OCI-LY1 (cell line): ENCODE measurements around the gene SYAP1.

Experiments
- H2AFZ ChIP-seq: fragments of 200-600 bp; sonication (generic), shearing (Covaris generic); 2 replicates; pipeline ENCODE4 v1.6.0; 2014; ENCODE audit warnings: antibody characterized with exemption, mild to moderate bottlenecking, low read length
- H3F3A ChIP-seq: fragments of 200-600 bp; sonication (generic), shearing (Covaris generic); 2 replicates; pipeline ENCODE4 v1.6.0; 2014; ENCODE audit warnings: mild to moderate bottlenecking, antibody characterized with exemption, low read length, moderate library complexity; ENCODE audit not compliant: insufficient read depth
- H3K27ac ChIP-seq: fragments of 200-600 bp; sonication (generic); 2 replicates; pipeline ENCODE4 v1.5.1; 2014; ENCODE audit warnings: low read length, mixed run types, mild to moderate bottlenecking, low read depth; ENCODE audit not compliant: poor library complexity, severe bottlenecking
- H3K27me3 ChIP-seq: fragments of 200-600 bp; sonication (generic); 2 replicates; pipeline ENCODE4 v1.6.0; 2014; ENCODE audit warnings: antibody characterized with exemption, mild to moderate bottlenecking, low read length, moderate library complexity; ENCODE audit not compliant: insufficient read depth
- H3K36me3 ChIP-seq: fragments of 200-600 bp; sonication (generic); 2 replicates; pipeline ENCODE4 v1.6.1; 2014; ENCODE audit warnings: mild to moderate bottlenecking, antibody characterized with exemption, low read length, moderate library complexity, mixed read lengths; ENCODE audit not compliant: insufficient read depth
- H3K4me1 ChIP-seq: fragments of 200-600 bp; sonication (generic); 2 replicates; pipeline ENCODE4 v1.5.1; 2014; ENCODE audit warnings: mild to moderate bottlenecking, low read length, moderate library complexity; ENCODE audit not compliant: insufficient read depth, severe bottlenecking
- H3K4me2 ChIP-seq: fragments of 200-600 bp; sonication (generic), shearing (Covaris generic); 2 replicates; pipeline ENCODE4 v1.6.1; 2014; ENCODE audit warnings: low read length
- H3K4me3 ChIP-seq: fragments of 200-600 bp; sonication (generic); 2 replicates; pipeline ENCODE4 v1.5.1; 2014; ENCODE audit warnings: low read length, low read depth, mild to moderate bottlenecking, mixed read lengths; ENCODE audit not compliant: poor library complexity, severe bottlenecking
- H3K79me2 ChIP-seq: fragments of 200-600 bp; shearing (Covaris generic); 2 replicates; pipeline ENCODE4 v1.6.1; 2016; ENCODE audit warnings: mixed run types, low read length, mixed read lengths; ENCODE audit not compliant: insufficient read depth
- H3K9ac ChIP-seq: fragments of 200-600 bp; sonication (generic), shearing (Covaris generic); 2 replicates; pipeline ENCODE4 v1.6.1; 2014; ENCODE audit warnings: mild to moderate bottlenecking, low read length, mixed read lengths
- H3K9me2 ChIP-seq: fragments of 200-600 bp; sonication (generic), shearing (Covaris generic); 2 replicates; pipeline ENCODE4 v1.6.1; 2014; ENCODE audit warnings: low read depth, mild to moderate bottlenecking, low read length, mixed read lengths
- H3K9me3 ChIP-seq: fragments of 200-600 bp; shearing (Covaris generic); 2 replicates; pipeline ENCODE4 v1.6.1; 2014; ENCODE audit warnings: low read length, mixed read lengths
- H4K20me1 ChIP-seq: fragments of 200-600 bp; sonication (generic), shearing (Covaris generic); 2 replicates; pipeline ENCODE4 v1.6.0; 2016; ENCODE audit warnings: mild to moderate bottlenecking, low read length; ENCODE audit not compliant: insufficient read depth
- EZH2 ChIP-seq: fragments of 200-600 bp; sonication (generic), shearing (Covaris generic); IDR thresholded peaks from 2 replicates; pipeline ENCODE4 v1.8.0; 2017; ENCODE audit warnings: borderline replicate concordance, mixed run types, mild to moderate bottlenecking, antibody characterized with exemption, low read length, moderate library complexity, mixed read lengths
- TF ChIP-seq, protein P1 (sequence below): fragments of 200-600 bp; sonication (generic), shearing (Covaris generic); IDR thresholded peaks from 2 replicates; pipeline ENCODE4 v1.5.1; 2017; ENCODE audit warnings: mild to moderate bottlenecking, antibody characterized with exemption, low read length, moderate library complexity, mixed read lengths

SYAP1 gene

DNA sequence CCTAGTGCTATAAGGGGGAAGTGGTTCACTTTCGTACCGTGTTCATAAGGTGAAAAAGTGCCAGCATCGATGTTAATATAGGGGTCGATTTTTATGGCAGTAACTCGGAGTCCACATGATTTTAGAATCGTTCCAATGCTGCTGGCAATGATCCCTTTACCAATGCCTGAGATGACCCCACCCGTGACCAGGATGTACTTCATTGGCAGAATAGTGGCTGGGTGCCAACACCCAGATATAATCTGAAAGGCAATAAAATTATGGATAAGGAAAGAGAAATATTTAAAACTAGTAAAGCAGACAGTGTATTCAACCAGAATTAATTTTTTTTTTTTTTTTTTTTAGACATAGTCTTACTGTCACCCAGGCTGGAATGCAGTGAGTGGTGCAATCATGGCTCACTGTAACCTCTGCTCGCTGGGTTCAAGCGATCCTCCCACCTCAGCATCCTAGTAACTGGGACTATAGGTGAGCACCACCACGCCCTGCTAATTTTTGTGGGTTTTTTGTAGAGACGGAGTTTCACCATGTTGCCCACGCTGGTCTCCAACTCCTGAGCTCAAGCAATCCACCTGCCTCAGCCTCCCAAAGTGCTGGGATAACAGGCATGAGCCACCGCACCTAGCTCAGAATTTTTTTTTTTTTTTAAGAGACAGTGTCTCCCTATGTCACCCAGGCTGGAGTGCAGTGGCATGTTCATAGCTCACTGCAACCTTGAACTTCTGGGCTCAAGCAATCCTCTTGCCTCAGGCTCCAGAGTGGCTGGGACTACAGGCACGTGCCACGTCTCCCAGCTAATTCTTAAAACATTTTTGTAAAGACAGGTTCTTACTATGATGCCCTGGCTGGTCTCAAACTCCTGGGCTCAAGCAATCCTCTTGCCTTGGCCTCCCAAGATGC is 16.5 kb upstream of the SYAP1 start:
- H3K9ac ChIP-seq, result no peak overlapping the region
- H3K79me2 ChIP-seq, result no peaks in the 10 kb centered on the region
- H3K36me3 ChIP-seq, result peaks cover 67% of the 10 kb centered on the region
- peak overlapping the region; percentile 99 for H3K27ac ChIP-seq
- H3K9me3 ChIP-seq, result no peaks in the 10 kb centered on the region
- peaks cover 40% of the 10 kb centered on the region for H3K4me1 ChIP-seq
- no peaks in the 10 kb centered on the region for H3K9me2 ChIP-seq
- H3K4me3 ChIP-seq, result no peak overlapping the region
- no peaks in the 10 kb centered on the region for H4K20me1 ChIP-seq
- H2AFZ ChIP-seq, result no peak overlapping the region
- peaks cover 3% of the 10 kb centered on the region; the same call in 1 of the 2 replicates for H3F3A ChIP-seq
- no peak overlapping the region for H3K4me2 ChIP-seq
- no peak for TF ChIP-seq EZH2
- TF ChIP-seq, protein P1, sequence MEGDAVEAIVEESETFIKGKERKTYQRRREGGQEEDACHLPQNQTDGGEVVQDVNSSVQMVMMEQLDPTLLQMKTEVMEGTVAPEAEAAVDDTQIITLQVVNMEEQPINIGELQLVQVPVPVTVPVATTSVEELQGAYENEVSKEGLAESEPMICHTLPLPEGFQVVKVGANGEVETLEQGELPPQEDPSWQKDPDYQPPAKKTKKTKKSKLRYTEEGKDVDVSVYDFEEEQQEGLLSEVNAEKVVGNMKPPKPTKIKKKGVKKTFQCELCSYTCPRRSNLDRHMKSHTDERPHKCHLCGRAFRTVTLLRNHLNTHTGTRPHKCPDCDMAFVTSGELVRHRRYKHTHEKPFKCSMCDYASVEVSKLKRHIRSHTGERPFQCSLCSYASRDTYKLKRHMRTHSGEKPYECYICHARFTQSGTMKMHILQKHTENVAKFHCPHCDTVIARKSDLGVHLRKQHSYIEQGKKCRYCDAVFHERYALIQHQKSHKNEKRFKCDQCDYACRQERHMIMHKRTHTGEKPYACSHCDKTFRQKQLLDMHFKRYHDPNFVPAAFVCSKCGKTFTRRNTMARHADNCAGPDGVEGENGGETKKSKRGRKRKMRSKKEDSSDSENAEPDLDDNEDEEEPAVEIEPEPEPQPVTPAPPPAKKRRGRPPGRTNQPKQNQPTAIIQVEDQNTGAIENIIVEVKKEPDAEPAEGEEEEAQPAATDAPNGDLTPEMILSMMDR, result no peak
- H3K27me3 ChIP-seq, result no peaks in the 10 kb centered on the region

DNA sequence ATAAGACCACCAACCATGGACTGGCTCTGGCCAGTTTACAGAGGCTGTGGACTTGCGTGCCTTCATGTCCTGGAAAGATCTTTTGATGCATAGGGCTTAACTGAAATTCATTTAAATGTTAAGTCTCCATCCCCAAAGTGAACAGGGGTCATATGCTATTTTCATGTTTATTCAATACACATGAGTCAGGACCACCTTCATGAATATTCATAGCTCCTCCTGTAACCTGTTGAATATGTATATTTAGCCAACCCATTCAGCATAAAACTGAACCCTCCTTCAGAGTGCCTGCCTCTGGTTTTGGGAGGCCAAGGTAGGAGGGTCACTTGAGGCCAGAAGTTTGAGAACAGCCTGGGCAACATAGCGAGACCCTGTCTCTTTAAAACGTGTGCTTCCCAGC is 14.0 kb upstream of the SYAP1 start:
- H3K9me3 ChIP-seq, result no peaks in the 10 kb centered on the region
- no peaks in the 10 kb centered on the region for H4K20me1 ChIP-seq
- no peaks in the 10 kb centered on the region for H3K9me2 ChIP-seq
- peaks cover 45% of the 10 kb centered on the region for H3K4me1 ChIP-seq
- H3K27me3 ChIP-seq, result no peaks in the 10 kb centered on the region
- TF ChIP-seq, protein P1, result no peak
- no peak overlapping the region for H3K4me3 ChIP-seq
- no peak overlapping the region for H2AFZ ChIP-seq
- H3F3A ChIP-seq, result peaks cover 3% of the 10 kb centered on the region; the same call in 1 of the 2 replicates
- H3K4me2 ChIP-seq, result peak overlapping the region; percentile 39; the same call in 1 of the 2 replicates
- no peaks in the 10 kb centered on the region for H3K79me2 ChIP-seq
- peak overlapping the region; percentile 99 for H3K27ac ChIP-seq
- peaks cover 55% of the 10 kb centered on the region for H3K36me3 ChIP-seq
- peak overlapping the region; percentile 41; the same call in 1 of the 2 replicates for H3K9ac ChIP-seq

DNA sequence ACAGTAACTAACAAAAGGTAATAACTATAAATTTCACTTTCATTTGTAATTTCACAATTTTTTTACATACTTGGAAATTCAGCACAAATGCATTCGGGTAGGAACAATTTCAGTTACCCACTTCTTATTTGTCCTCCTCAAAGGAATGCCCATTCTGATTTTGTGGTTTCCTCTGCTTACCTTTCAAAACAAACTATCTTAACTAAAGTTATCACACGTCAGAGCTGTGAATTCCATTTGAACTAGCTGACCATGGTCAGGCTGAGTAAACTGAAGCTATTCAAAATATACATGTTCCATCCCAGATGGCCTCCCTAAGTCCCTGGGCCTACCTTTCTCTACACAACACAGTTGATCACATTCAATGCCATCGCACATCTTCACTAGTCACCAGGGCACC is 11.4 kb upstream of the SYAP1 start:
- peaks cover 60% of the 10 kb centered on the region for H3K4me1 ChIP-seq
- no peaks in the 10 kb centered on the region for H3K27me3 ChIP-seq
- H3F3A ChIP-seq, result peaks cover 3% of the 10 kb centered on the region; the same call in 1 of the 2 replicates
- peaks cover 29% of the 10 kb centered on the region for H3K36me3 ChIP-seq
- H3K4me2 ChIP-seq, result 0 out of 2 replicates have a peak overlapping the region, but pooled peaks have one; percentile 11
- H3K4me3 ChIP-seq, result no peak overlapping the region
- H4K20me1 ChIP-seq, result no peaks in the 10 kb centered on the region
- TF ChIP-seq, protein P1, result no peak
- TF ChIP-seq EZH2, result no peak
- no peaks in the 10 kb centered on the region for H3K9me2 ChIP-seq
- H3K27ac ChIP-seq, result peak overlapping the region; percentile 99
- no peaks in the 10 kb centered on the region for H3K79me2 ChIP-seq
- H2AFZ ChIP-seq, result no peak overlapping the region
- H3K9me3 ChIP-seq, result no peaks in the 10 kb centered on the region
- H3K9ac ChIP-seq, result no peak overlapping the region
